RKO (cell line): ENCODE measurements around the gene HOXB9.

Source experiments
- DNase-seq: peaks from one replicate; pipeline ENCODE4 v3.0.0-alpha.2; 2016; ENCODE audit warnings: low spot score

The HOXB9 gene

GRCh38 chr17:48583708-48584222, 42.4 kb downstream of the HOXB9 start:
- no peak for DNase-seq

GRCh38 chr17:48582750-48583069, 43.4 kb downstream of the HOXB9 start:
- no peak for DNase-seq

- no peak for DNase-seq
Measured at GRCh38 chr17:48579760-48580554, 46.2 kb downstream of the HOXB9 start.

- no peak for DNase-seq
Measured at GRCh38 chr17:48579471-48579759, 46.7 kb downstream of the HOXB9 start.

GRCh38 chr17:48578616-48579470, 47.3 kb downstream of the HOXB9 start:
- DNase-seq: peak; percentile 55

GRCh38 chr17:48577946-48578615, 48.1 kb downstream of the HOXB9 start, which contains the start of gene HOXB4:
Gene HOXB4 (minus strand): TSS chr17:48578350. CDS start chr17:48578319, 31 bp downstream.
- peak; percentile 81 for DNase-seq

GRCh38 chr17:48577330-48577945, 48.7 kb downstream of the HOXB9 start:
- DNase-seq: peak; percentile 33

- no peak for DNase-seq
Measured at GRCh38 chr17:48576479-48577309, 49.5 kb downstream of the HOXB9 start.

- no peak for DNase-seq
Measured at GRCh38 chr17:48575673-48576478, 50.3 kb downstream of the HOXB9 start.

GRCh38 chr17:48575066-48575582, 51.0 kb downstream of the HOXB9 start:
- DNase-seq: no peak

GRCh38 chr17:48574505-48575065, 51.6 kb downstream of the HOXB9 start:
- no peak for DNase-seq

- DNase-seq: no peak
Measured at GRCh38 chr17:48571826-48572417, 54.2 kb downstream of the HOXB9 start.
